Mesendoderm (in vitro differentiated cells): ENCODE measurements around the gene C12orf75.

Source experiments
- DNase-seq: peaks from one replicate; pipeline ENCODE4 v3.0.0; 2013
- H2AK5ac ChIP-seq: 2 replicates; pipeline ENCODE4 v1.6.1; 2013; ENCODE audit warnings: low read length, inconsistent platforms
- H2BK120ac ChIP-seq: 2 replicates; pipeline ENCODE4 v1.6.1; 2013; ENCODE audit warnings: low read depth, mild to moderate bottlenecking, low read length, moderate library complexity, mixed read lengths
- H2BK15ac ChIP-seq: replicated peaks from 2 replicates; pipeline ENCODE4 v1.6.1; 2013; ENCODE audit warnings: low read depth, mild to moderate bottlenecking, moderate library complexity
- H2BK5ac ChIP-seq: 2 replicates; pipeline ENCODE4 v1.6.1; 2013; ENCODE audit warnings: low read length, inconsistent platforms
- H3K18ac ChIP-seq: 2 replicates; pipeline ENCODE4 v1.6.1; 2013; ENCODE audit warnings: mild to moderate bottlenecking, low read length, mixed read lengths
- H3K23ac ChIP-seq: one replicate; pipeline ENCODE4 v1.6.1; 2013; ENCODE audit warnings: low read length
- H3K27ac ChIP-seq: 2 replicates; pipeline ENCODE4 v1.5.1; 2013; ENCODE audit warnings: low read depth, mild to moderate bottlenecking, inconsistent platforms, low read length, moderate library complexity
- H3K27me3 ChIP-seq: 2 replicates; pipeline ENCODE4 v1.6.1; 2013; ENCODE audit warnings: low read length, control low read depth, mild to moderate bottlenecking, inconsistent platforms; ENCODE audit not compliant: insufficient read depth, poor library complexity
- H3K36me3 ChIP-seq: 2 replicates; pipeline ENCODE4 v1.6.1; 2013; ENCODE audit warnings: low read length, inconsistent platforms; ENCODE audit not compliant: control insufficient read depth, insufficient read depth
- H3K4ac ChIP-seq: one replicate; pipeline ENCODE4 v1.6.1; 2013; ENCODE audit warnings: low read depth, mild to moderate bottlenecking, low read length, moderate library complexity
- H3K4me1 ChIP-seq: 2 replicates; pipeline ENCODE4 v1.6.1; 2013; ENCODE audit warnings: low read depth, low read length, inconsistent platforms; ENCODE audit not compliant: control insufficient read depth
- H3K4me2 ChIP-seq: 2 replicates; pipeline ENCODE4 v1.6.1; 2013; ENCODE audit warnings: low read length
- H3K4me3 ChIP-seq: 2 replicates; pipeline ENCODE4 v1.5.1; 2013; ENCODE audit warnings: mild to moderate bottlenecking, low read length
- H3K56ac ChIP-seq: one replicate; pipeline ENCODE4 v1.6.1; 2013; ENCODE audit warnings: low read length
- H3K79me1 ChIP-seq: 2 replicates; pipeline ENCODE4 v1.6.1; 2013; ENCODE audit warnings: low read length, inconsistent platforms
- H3K79me2 ChIP-seq: 2 replicates; pipeline ENCODE4 v1.6.1; 2013; ENCODE audit warnings: mild to moderate bottlenecking, low read length; ENCODE audit not compliant: control insufficient read depth, insufficient read depth
- H3K9ac ChIP-seq: 2 replicates; pipeline ENCODE4 v1.6.1; 2013; ENCODE audit warnings: low read length, inconsistent platforms
- H4K5ac ChIP-seq: one replicate; pipeline ENCODE4 v1.6.1; 2013; ENCODE audit warnings: low read length
- H4K8ac ChIP-seq: one replicate; pipeline ENCODE4 v1.6.1; 2013; ENCODE audit warnings: low read depth, mild to moderate bottlenecking, control low read depth, low read length, moderate library complexity
- WGBS: extraction: QIAGEN DNeasy Blood & Tissue Kit; methylation state at CpG from one replicate; pipeline ENCODE4 v1.1.7; 2013; ENCODE audit warnings: low lambda C conversion rate, missing lambda C conversion rate; ENCODE audit not compliant: insufficient coverage; ENCODE audit errors: extremely low coverage; 5-methylcytosine and 5-hydroxymethylcytosine counted together

The C12orf75 gene

DNA sequence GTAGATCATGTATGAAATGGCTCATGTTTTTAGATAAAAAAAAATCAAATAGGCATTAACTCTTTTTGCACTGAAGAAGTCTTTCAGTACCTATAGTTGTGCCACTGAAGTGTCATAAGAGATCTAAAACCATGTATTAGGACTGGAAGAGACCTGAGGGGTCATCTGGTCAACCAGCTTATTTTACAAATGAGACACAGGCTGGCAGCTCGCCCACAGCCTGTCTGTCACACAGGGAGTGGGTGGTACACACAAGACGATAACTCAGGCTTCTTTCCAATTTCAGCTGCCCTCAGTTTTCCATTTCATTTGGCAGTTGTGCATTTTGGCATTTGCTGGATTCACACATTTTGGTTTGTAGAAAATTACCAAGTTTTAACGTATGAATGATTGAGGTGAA lies 34.7 kb downstream of the C12orf75 start:
- H2BK15ac ChIP-seq = no peak overlapping the region
- no peak overlapping the region for H2AK5ac ChIP-seq
- no peaks in the 10 kb centered on the region for H3K4me1 ChIP-seq
- no peak overlapping the region for H3K9ac ChIP-seq
- no peaks in the 10 kb centered on the region for H3K27me3 ChIP-seq
- no peak overlapping the region for H3K4me2 ChIP-seq
- no CpG with 5 or more reads among the region's 3 CpGs for WGBS
- H3K79me2 ChIP-seq = no peaks in the 10 kb centered on the region
- H2BK5ac ChIP-seq = no peak overlapping the region
- no peak overlapping the region for H3K56ac ChIP-seq
- no peak overlapping the region for H4K5ac ChIP-seq
- no peaks in the 10 kb centered on the region for H3K79me1 ChIP-seq
- DNase-seq = no peak
- H3K18ac ChIP-seq = no peak overlapping the region
- H3K36me3 ChIP-seq = no peaks in the 10 kb centered on the region
- H2BK120ac ChIP-seq = no peak overlapping the region
- no peak overlapping the region for H3K4ac ChIP-seq
- no peak overlapping the region for H3K23ac ChIP-seq
- no peak overlapping the region for H4K8ac ChIP-seq
- H3K4me3 ChIP-seq = no peak overlapping the region
- no peak overlapping the region for H3K27ac ChIP-seq

DNA sequence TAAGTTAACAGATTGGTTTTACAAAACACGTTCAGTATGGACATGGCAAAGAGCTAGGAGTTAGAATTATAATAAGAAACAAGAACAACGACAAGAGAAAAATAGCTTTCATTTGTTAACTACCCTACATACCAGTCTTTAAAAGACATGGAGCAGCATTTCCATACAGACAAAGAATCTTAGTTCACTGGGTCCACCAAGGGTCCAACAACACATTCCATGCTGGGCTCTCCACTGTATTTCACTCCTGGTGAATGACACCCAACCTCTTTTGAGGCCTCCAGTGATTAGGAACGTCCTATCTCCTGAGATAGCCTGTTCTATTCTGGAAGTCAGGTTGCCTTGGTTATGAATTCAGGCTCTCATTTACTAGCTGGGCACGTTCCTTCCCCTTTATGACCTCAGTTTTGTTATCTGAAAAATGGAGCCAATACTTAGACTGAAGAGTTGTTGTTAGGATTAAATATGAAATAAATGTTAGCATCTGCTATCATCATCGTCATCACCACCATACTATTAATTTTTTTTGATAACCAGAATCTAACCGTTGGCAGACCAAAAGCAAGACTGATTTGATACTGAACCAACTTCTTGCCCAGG lies 37.7 kb downstream of the C12orf75 start:
- Histone ChIP-seq H2AK5ac (no peak overlapping the region), H3K56ac (no peak overlapping the region), H4K8ac (no peak overlapping the region), H3K4me2 (no peak overlapping the region), H2BK120ac (no peak overlapping the region), H3K4me1 (no peaks in the 10 kb centered on the region), H4K5ac (no peak overlapping the region), H3K23ac (no peak overlapping the region), H3K27me3 (no peaks in the 10 kb centered on the region), H2BK5ac (no peak overlapping the region), H2BK15ac (no peak overlapping the region), H3K18ac (no peak overlapping the region), H3K9ac (no peak overlapping the region), H3K27ac (no peak overlapping the region), H3K79me2 (no peaks in the 10 kb centered on the region), H3K36me3 (no peaks in the 10 kb centered on the region), H3K4ac (no peak overlapping the region), H3K4me3 (no peak overlapping the region), H3K79me1 (no peaks in the 10 kb centered on the region)
- no peak for DNase-seq
- WGBS = no CpG with 5 or more reads among the region's 6 CpGs

DNA sequence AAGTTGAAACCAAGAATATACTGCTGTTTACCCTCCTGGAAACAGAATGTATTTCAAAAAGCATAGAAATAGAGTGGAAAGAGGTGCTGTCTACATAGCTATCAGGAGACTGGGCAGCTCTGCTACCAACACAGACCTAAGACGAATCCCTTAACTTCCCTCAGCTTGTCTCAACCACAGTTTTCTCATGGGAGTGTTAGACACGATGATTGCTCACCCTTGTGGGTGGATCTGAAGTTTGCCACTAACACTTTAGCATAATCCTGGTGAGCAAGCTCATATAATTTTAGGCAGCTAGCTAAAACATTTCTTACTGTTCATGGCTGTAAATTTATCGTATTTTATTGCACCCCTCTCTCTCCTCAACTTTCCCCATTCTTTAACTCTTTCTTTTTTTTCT lies 38.5 kb downstream of the C12orf75 start:
- H3K27me3 ChIP-seq = no peaks in the 10 kb centered on the region
- no peaks in the 10 kb centered on the region for H3K79me2 ChIP-seq
- no peaks in the 10 kb centered on the region for H3K4me1 ChIP-seq
- no peak overlapping the region for H4K8ac ChIP-seq
- no peaks in the 10 kb centered on the region for H3K36me3 ChIP-seq
- H3K79me1 ChIP-seq = no peaks in the 10 kb centered on the region
- no peak overlapping the region for H3K23ac ChIP-seq
- no peak for DNase-seq
- H3K56ac ChIP-seq = no peak overlapping the region
- H2BK120ac ChIP-seq = no peak overlapping the region
- no peak overlapping the region for H3K27ac ChIP-seq
- no peak overlapping the region for H3K9ac ChIP-seq
- H2BK5ac ChIP-seq = no peak overlapping the region
- no peak overlapping the region for H3K4ac ChIP-seq
- no peak overlapping the region for H3K4me2 ChIP-seq
- H3K18ac ChIP-seq = no peak overlapping the region
- no peak overlapping the region for H2BK15ac ChIP-seq
- H2AK5ac ChIP-seq = no peak overlapping the region
- H3K4me3 ChIP-seq = no peak overlapping the region
- 100% methylated on average over 1 of the region's 3 CpGs for WGBS
- no peak overlapping the region for H4K5ac ChIP-seq

DNA sequence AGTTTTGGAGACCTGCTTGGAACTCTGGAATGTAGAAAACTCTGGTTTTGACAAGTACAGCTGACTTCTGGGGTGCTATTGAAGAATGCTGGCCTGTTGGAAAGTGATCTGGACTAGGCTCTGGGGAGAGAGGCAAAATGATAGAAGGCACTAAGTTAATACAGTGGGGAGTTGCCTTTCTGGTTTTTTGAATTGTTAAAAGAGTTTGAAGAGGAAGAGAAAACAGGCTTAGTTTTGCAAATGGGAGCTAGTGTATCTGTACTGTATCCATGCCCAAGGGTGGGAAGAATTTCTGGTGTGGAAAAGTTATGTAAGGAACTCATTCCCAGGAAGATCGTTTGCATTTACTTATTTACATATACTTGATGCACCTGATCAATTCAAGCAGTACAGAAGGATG lies 43.8 kb downstream of the C12orf75 start:
- Histone ChIP-seq H3K18ac (no peak overlapping the region), H3K56ac (no peak overlapping the region), H3K27ac (no peak overlapping the region), H4K5ac (no peak overlapping the region), H3K36me3 (no peaks in the 10 kb centered on the region), H3K4me1 (no peaks in the 10 kb centered on the region), H3K79me1 (no peaks in the 10 kb centered on the region), H2BK120ac (no peak overlapping the region), H2BK5ac (no peak overlapping the region), H3K9ac (no peak overlapping the region), H3K23ac (no peak overlapping the region), H2BK15ac (no peak overlapping the region), H3K4ac (no peak overlapping the region), H4K8ac (no peak overlapping the region), H2AK5ac (no peak overlapping the region), H3K4me2 (no peak overlapping the region), H3K4me3 (no peak overlapping the region), H3K79me2 (no peaks in the 10 kb centered on the region), H3K27me3 (no peaks in the 10 kb centered on the region)
- no peak for DNase-seq
- WGBS = no CpG with 5 or more reads among the region's 1 CpG

DNA sequence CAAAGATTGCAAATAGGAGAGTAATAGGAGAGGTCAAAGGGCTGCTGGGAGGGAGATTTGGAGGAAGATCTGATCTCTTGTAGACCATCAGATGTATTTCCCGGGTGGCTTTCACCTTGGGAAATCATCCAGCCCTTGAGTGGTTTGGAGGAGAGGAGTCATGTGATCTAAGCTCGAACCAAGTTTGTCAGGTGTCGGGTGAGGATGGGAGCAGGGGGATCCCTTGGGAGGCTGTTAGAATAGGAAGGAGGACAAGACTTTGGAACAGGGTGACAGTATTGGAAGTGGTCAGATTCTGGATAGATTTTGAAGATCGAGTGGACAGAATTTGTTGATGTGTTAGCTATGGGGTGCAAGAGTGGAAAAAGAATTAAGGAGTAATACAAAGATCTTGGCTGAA lies 46.6 kb downstream of the C12orf75 start:
- no peak for DNase-seq
- no peaks in the 10 kb centered on the region for H3K4me1 ChIP-seq
- H3K27ac ChIP-seq = no peak overlapping the region

DNA sequence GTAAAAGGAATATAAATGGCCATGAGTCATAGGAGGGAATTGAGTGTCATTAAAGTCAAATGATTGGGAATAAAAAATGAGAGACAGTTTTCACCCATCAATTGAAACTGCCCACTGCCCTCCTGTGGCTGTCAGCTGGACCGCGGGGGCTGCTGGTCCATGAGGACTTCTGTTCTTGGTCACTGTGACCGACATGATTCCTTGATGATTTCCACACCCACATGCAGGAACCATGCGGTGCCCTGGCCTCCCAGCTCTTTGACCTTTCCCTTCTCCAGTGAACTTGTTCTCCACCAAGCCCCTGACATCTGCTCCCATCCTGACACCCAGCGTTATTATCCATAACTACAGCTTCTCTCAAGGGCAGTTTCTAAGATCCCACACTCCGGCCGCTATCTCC lies 48.4 kb downstream of the C12orf75 start:
- Histone ChIP-seq H3K4me2 (no peak overlapping the region), H3K23ac (no peak overlapping the region), H3K9ac (no peak overlapping the region), H3K36me3 (no peaks in the 10 kb centered on the region), H2BK5ac (no peak overlapping the region), H3K4ac (no peak overlapping the region), H3K79me1 (no peaks in the 10 kb centered on the region), H3K56ac (no peak overlapping the region), H3K18ac (no peak overlapping the region), H4K5ac (no peak overlapping the region), H3K4me3 (no peak overlapping the region), H3K79me2 (no peaks in the 10 kb centered on the region), H3K4me1 (no peaks in the 10 kb centered on the region), H2BK120ac (no peak overlapping the region), H3K27me3 (no peaks in the 10 kb centered on the region), H2AK5ac (no peak overlapping the region), H2BK15ac (no peak overlapping the region), H3K27ac (no peak overlapping the region), H4K8ac (no peak overlapping the region)
- peak; percentile 22 for DNase-seq
- WGBS = no CpG with 5 or more reads among the region's 7 CpGs

More for the DNA sequence above, 46.6 kb downstream of the C12orf75 start:
- no peak overlapping the region for H3K4me3 ChIP-seq
- H2BK120ac ChIP-seq = no peak overlapping the region
- H3K27me3 ChIP-seq = no peaks in the 10 kb centered on the region
- no peak overlapping the region for H2BK15ac ChIP-seq
- no peaks in the 10 kb centered on the region for H3K79me1 ChIP-seq
- H3K4ac ChIP-seq = no peak overlapping the region
- H2BK5ac ChIP-seq = no peak overlapping the region
- H3K36me3 ChIP-seq = no peaks in the 10 kb centered on the region
- no peaks in the 10 kb centered on the region for H3K79me2 ChIP-seq
- H3K18ac ChIP-seq = no peak overlapping the region
- no peak overlapping the region for H4K5ac ChIP-seq
- no peak overlapping the region for H3K4me2 ChIP-seq
- WGBS = no CpG with 5 or more reads among the region's 4 CpGs
- H3K56ac ChIP-seq = no peak overlapping the region
- no peak overlapping the region for H2AK5ac ChIP-seq
- no peak overlapping the region for H3K23ac ChIP-seq
- no peak overlapping the region for H4K8ac ChIP-seq
- H3K9ac ChIP-seq = no peak overlapping the region
